Renal cortical epithelial cell (primary cell): ENCODE data around the gene CERS6. TPM values are rescaled to one million over a fixed set of nuclear protein-coding genes. Genes with fewer than 3 reads are reported as not detected.

Experiments used
- DNase-seq: peaks from one replicate; pipeline ENCODE4 v3.0.0-alpha.2; 2011; ENCODE audit warnings: low read depth
- total RNA-seq: library from RNA; depleted of rRNA; stranded (reverse); fragments of >200 nt; gene quantifications from 2 replicates; pipeline ENCODE4 v1.2.3, GENCODE V29; 2014

Gene CERS6
- total RNA-seq, 1 donor from 2014 or later, result 19.7 TPM

DNA sequence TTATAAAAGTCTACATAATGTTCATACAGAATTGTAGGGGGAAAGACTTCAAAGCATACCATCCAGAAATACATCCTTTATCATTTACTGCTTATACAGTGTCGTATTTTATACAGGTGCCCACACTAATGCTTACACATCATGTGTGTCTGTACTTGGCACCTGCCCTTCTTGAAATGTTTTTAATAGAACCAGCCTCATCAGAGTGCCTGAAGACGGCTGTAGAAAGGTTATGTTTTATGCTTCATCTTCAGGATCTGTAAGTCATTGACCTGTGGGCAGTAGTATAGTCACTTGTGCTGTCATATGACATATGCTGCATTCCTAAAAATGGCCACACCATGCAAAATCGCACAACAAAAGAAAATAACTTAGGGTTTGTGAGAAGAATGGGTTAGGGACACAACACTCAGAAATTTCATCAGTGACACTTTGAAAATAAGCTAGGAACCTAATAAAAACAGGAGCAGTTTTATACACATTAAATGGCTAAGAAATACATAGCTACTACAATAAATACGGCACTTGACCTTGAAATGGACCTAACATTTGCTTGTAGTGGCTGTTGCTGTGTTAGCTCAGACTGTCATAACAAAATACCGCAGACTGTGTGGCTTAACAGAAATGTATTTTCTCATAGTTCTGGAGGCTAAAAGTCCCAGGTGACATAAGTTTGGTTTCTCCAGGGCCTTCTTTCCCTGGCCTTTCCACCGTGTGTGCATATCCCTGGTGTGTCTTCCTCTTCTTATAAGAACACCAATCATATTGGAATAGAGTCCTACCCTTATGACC lies 112.6 kb downstream of the CERS6 start:
- DNase-seq, result no peak

DNA sequence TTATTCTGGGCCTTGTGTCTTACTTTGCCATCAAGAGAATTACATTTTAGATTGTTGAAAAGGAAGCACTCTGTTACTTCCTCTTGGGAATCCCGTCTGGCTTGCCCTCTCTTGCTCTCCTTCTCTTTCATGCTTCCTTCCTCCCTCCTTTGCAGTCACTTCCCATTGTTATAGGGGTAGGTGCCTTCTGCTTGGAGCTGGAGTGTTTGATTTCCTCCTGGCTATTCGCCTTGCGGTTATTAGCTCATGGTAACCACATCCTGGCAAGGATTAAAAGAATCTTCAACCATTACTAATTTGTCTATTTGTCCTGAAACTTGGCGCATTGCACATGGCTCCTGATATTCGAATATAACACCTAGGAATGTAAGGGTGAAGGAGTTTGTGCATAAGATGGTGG lies 115.0 kb downstream of the CERS6 start:
- peak; percentile 27 for DNase-seq

DNA sequence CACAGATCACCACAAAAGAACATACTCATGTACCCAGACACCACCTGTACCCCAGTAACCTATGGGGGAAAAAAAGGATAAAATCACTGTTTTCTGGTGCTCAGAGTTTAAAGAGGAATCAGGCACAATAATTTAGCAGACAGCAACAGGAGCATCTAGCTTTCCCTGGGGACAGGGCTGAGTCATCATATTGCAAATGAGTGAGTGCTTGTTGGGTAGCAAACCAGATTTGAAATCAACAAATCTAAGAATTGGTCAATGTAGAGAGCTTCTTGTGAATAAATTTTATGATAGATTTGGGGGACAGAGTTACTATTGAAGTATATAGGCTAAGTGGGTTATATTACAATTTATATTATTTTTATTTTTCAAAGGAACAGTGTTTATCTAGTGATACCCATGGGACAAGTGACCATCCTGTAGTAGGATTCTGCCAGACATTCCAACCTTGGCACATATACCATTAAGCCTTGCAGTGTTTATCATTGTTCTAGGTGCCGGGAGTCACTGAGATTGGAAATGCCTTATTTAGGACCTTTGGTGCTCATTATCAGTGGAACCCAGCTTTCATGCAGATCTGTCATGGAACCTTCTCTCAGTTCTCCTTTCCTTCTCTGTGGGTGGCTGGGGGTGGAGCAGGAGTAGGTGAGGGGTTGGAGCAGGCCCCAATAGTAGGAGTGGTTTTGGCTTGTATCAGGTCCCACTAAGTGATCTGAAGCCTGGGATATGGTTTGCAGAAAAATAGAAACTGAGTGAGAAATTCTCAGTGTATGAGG lies 117.2 kb downstream of the CERS6 start:
- no peak for DNase-seq

DNA sequence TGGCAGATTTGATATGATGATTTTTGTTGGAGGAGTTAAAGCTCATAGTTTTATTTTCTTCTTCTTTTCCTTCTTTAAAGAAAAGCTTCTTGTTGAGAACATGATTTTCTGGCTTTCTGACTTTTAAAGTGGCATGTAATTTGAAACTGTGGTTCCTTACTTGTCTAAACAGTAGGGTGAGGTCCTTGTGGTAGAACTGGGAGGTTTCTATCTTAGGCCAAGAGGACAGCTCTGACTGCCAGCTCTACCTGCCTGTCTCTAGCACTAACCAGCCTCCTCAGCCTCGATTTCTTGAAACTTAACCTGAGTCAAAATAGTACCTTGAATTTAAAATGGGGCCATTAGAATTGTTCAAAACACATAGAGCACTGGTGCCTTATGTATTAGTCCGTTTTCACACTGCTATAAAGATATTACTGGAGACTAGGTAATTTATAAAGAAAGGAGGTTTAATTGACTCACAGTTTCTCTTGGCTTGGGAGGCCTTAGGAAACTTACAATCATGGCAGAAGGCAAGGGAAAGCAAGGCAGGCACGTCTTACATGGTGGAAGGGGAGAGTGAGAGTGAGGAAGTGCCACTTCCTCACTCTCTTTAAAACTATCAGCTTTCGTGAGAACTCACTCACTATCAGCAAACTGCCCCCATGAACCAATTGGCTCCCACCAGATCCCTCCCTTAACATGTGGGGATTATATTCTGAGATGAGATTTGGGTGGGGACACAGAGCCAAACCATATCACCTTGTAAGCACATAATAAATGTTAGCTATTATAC lies 119.0 kb downstream of the CERS6 start:
- DNase-seq, result no peak

DNA sequence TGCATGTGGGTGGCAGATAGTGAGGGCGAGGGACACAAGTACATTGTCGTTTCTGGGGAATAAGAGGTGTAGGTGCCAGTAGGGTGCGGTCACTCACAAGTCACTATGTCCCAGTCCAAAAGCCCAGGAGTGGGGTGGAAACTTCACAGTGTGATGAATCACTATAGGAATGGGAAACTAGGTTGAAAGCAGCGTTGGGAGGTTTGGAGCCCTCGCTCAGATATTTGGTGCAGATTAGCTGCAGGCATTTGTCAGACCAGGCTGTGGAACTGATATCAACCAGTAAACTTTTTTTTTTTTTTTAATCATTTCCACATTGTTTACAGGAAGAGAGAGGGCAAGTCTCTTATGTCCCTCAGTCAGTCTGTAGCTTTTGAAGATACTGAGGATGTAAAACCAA lies 121.8 kb downstream of the CERS6 start:
- DNase-seq, result no peak

DNA sequence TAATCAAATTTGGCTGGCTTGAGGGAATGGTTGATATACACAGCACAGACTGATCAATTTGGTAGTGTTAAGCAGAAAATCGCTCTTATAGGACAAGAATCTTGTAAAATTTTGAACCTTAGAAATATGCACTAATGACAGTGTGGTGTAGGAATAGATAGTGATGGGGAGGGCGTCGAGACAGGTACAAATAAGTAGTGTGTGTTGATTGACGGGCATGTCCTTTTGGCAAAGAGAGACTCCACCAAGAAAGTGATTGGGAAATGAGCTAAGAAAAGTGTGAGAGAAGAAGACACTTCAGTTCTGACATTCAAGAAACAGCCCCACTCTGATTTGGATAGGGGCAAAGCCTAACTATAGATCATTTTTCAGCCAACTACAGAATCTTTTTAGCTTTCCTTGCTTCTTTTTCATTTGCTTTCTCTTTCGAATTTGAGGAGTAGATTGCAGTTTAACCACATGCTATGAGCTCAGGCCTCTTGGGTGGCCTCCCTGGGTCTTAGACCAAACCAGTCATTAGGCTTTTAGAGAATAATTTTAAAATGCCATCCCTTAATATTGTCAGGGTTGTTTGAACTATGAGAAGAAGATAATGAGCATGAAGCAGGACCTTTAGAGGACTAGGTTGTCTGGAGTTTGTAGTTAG lies 127.1 kb downstream of the CERS6 start:
- no peak for DNase-seq

DNA sequence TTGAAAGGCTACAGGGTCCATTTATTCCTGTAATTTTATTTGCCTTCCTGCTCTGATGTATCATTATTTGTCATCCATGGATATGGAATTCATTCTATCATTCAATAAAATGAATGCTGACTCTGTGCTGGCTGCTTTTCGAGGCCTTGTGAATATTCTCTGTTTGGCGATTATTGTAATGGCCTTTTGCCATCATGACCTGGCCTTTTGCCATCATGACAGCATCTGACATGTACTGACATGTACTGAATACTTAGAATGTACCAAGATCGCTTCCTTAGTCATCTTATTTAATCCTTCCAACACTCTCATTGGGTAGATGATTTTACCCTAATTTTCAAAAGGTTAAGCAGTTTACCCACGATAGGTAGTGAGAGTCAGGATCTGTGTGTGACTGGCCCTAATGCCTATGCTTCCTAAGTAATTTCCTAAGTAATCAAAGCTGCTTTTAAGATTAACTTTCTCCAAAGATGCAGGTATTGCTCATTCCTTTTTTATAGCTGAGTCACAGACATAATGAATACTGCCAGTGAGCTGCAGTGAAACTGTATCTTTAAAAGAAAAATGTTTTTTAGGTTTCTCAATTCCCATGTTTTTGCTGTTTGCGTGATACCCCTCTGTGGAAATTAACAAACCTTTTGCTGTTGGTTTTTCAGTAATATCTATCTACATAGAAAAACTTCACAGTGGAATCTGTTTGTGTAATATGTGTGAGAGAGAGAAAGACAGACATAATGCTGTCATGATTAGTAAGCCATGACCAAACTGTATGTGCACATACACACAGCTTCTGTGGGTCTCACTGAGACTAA lies 127.8 kb downstream of the CERS6 start:
- DNase-seq, result peak; percentile 69

DNA sequence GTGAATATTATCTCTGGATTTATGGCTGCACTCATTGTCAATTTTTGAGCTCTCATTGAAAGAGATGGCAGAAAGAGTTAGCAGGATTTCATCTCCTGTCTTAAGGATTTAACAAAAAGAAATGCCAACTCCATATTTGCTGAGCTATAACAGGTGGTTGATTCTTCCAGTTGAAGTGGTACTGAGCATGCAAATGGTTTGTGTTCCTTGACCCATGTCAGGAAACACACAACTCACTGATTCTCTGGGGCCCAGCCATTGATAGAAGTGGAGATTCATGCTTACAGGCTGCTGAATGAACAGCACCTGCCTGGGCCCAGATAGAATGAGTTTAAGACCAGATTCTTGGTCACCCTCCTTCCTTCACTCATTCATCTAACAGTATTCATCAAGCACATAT lies 128.8 kb downstream of the CERS6 start:
- peak; percentile 32 for DNase-seq

DNA sequence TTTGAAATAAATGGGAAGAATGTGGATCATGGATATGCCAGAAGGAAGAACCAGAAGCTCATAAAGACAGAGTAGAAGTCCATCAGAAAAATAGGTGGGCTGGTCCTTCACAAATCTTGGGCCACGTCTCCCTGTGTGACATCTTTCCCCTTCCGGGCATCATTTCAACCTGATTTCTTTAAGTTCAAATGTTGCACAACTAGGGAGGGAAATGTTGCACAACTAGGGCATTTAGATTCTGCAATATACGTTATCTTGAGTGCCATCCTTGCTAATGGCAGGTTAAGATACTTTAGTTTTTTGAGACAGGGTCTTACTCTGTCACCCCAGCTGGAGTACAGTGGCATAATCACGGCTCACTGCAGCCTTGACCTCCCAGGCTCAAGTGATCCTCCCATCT lies 129.6 kb downstream of the CERS6 start:
- no peak for DNase-seq

DNA sequence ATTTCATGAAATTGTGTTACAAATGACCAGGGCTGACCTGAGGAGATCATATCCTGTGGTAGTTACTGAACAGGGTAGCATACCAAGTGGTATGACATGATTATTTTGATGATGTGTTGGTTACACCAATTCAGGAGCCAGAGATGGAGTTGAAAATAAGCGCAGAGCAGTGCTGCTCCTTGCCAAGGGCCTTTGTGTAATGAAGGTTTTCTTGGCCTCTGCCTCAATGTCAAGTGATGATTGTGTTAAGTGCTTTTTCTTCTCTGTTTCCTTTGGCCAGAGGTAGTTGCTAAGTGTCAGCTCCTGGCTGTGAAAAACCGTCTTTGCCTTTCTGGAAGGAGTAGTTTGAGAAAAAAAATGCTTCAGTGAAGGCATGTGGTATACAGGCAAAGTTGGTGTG lies 131.2 kb downstream of the CERS6 start:
- DNase-seq, result no peak

DNA sequence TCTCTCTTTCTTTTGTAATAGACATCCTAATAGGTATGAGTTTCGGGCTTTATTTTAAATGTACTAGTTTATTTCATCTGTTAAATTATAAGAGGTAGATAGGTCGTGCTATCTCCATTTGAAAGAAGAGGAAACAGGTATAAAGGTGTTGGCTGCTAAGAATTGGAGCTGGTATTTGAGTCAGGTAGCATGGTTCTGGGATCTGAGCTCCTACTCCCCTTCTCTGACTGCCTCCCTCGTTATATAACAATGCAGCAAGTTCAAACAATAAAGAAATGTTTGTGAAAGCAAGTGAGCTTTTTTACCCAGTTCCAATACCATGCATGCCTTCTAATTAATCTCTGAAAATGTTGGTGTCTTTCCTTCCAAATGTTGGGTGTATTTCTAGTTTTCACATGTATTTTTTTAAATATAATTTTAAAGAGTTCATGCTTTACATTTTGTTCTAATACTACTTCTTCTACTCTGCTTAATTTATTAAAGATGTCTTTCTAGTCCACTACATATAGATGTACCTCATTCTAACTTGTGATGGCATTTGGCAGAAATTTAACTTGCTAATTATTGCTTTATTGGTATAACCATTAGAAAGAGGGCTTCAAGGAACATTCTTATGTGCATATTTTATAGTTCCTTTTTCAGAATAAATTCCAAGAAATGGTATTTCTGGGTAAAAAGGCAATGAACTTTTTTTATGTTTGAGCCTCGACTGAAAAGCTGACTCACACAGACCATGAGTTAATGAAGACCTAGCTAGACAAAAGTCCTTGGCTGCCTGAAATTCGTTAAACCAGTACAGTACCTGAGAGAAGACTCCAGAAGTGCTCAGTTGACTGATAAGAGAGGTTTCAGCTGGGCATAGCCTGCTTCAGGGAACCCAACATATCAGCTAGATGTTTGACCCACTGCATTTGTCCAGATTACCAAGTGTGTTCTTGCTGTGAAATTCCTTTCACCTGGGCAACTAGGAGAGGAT lies 133.5 kb downstream of the CERS6 start:
- DNase-seq, result no peak

DNA sequence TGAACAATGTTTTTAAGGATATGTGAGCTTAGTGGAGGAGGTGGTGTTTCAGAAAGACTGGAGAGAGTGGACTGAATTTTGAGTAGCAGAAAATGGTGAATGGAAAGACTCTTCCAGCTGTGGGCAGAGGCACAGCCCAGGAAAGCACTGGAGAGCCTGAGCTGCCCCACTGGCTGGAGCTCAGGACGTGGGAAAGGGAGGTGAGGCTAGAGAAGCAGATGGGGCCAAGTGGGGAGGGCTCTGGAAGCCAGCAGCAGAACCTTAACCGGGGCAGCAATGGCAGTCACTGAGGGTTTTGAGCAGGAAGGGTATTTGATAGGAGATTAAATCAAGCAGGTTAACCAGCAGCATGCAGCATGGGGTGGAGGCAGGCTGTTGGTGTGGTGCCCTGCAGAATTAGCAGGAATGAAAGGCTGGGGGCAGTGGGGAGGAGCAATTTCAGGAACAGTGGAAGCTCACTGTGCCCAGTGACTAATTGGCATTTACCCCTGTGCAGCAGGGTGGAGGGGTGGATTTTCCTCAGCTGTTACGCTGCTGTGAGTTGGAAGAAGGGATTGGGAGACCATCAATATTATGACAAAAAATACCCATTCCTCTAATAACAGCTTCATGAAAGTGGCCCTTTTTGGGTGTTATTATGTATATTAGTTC lies 136.2 kb downstream of the CERS6 start:
- no peak for DNase-seq

DNA sequence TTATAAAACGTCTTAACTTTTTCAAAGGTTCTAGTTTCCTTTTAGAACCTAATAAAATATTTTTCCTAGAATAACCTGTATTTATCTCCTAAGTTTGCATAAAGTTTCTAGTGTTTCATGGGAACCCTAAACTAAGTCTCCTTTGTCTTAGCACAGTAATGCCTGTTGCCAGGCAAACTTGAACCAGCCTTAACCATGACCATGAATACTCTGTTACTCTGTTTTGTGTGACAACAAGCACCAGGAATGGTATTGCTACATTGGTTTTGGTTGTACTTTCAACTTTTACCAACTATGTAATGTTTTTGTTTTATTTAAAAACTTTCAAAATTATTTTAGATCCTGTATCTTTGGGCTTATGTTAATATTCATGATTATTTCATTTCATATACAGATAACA lies 137.6 kb downstream of the CERS6 start:
- DNase-seq, result no peak

DNA sequence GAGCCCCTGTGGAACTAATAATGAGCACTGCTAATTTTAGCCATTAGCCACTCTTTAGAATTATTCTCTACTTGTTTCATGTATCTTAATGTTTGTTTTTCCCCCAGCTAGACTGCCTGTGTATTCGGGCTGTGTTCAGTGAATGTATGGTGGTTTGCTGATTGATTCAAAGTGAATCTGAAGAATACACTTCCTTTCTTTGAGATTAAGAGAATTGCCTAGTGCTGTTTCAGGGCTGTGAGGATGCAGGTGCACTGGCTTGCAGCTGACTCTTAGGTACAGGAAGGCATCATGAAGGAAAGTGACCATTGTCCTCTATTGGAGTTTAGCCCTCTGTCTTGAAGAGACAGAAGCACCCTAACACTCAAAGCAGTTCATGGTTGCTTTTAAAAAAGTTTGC lies 138.7 kb downstream of the CERS6 start:
- DNase-seq, result no peak

DNA sequence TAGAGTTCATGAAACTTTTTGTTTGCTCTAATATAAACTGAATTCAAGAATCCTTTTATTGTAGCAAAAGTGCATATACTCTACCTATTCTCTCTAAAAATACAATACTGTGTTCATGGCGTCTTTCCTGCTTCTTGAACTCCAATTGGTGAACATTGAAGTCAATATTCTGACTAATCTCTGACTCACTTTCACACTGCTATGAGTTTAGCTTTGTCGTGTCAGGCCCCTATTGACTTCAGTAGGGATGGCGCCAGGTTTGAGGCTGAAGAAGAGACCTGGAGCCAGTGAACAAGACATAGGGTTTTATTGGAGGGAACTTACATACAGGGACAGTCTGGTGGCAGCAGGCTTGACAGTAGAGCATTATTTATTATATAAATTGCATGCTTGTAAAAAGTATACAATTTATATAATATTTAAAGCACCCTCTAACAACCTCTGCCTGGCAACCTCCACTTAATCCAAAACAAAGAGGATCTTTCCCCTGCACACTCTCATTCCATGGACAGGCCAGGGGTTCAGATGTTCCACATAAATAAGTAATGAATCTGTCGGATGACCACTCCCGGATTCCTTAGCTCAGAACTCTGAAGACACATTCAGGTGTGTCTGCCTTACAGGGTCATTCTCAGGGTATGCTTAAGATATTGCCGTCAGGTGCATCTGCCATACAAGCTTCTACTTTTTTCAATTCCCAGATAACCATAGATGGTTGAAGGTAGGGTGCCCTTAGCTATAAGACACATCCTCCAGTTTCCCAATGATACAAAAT lies 141.0 kb downstream of the CERS6 start:
- DNase-seq, result no peak

DNA sequence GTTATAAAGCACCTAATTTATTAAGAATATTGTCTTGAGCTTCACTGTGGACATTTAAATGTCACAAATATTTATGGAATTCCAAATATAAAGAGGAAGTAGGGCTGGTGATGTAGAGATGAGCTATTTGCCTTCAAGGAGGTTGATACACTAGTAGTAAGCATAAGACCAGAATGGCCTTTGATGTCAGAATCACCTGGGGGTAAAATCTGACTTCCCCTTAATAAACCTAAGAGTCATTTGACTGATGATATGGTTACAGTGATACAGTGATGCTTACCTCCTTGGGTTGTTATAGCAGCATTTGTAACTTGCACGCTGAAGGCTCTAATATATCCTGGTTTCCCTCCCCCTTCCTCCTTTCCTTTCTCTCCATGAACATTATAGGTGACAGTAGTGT lies 143.7 kb downstream of the CERS6 start:
- DNase-seq, result no peak

DNA sequence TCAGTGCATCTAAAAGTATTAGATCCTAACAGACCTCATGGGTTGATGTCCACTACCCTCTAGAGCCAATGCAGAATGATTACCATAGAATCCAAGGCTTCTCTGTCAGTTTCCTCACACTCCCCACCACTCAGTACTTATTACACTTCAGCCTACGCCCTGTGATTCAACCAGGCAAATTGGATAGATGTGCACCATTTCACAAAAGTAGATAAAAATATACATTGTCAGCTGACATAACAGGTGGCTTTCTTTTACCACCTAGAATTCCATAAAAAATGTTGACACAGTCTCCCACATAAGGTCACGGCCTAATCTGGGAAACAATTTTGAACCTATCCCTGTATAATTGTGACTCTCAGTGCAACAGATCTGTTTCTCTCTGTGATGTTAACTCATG lies 144.9 kb downstream of the CERS6 start:
- no peak for DNase-seq

DNA sequence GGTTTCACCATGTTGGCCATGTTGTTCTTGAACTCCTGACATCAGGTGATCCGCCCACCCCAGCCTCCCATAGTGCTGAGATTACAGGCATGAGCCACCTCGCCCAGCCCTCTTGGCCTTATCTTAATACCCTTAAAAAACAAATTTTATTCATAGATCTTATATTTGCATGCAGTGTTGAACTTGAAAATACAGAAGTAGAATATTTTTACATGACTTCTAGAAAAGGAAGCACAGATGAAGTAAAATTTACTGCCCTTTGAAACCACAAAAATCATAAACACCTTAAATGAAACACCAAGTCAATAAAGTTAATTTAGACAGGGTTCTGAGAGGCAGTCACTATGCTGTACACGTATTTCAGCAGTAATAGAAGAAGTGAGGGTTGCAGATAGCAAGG lies 145.7 kb downstream of the CERS6 start:
- no peak for DNase-seq

DNA sequence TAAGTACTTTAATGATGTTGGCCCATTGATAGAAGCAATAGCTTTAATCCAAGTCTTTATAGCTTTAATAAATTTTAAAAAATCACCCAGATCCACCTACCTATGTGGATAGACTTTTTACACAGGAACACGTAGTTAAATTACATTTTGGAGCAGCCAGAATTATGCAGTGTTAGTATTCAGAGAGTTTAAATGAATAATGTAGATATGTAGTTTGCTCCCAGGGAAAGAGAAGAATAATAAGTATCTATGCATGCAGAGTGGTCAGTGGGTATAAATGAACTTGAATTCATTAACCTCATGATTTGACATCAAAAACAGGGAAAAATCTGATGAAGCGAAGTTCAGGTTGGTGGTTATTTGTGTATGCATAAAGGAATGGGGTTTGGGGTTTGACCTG lies 146.3 kb downstream of the CERS6 start:
- DNase-seq, result no peak
